ENCODE data around the gene RAD18.

RAD18 gene, protein sequence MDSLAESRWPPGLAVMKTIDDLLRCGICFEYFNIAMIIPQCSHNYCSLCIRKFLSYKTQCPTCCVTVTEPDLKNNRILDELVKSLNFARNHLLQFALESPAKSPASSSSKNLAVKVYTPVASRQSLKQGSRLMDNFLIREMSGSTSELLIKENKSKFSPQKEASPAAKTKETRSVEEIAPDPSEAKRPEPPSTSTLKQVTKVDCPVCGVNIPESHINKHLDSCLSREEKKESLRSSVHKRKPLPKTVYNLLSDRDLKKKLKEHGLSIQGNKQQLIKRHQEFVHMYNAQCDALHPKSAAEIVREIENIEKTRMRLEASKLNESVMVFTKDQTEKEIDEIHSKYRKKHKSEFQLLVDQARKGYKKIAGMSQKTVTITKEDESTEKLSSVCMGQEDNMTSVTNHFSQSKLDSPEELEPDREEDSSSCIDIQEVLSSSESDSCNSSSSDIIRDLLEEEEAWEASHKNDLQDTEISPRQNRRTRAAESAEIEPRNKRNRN

DNA sequence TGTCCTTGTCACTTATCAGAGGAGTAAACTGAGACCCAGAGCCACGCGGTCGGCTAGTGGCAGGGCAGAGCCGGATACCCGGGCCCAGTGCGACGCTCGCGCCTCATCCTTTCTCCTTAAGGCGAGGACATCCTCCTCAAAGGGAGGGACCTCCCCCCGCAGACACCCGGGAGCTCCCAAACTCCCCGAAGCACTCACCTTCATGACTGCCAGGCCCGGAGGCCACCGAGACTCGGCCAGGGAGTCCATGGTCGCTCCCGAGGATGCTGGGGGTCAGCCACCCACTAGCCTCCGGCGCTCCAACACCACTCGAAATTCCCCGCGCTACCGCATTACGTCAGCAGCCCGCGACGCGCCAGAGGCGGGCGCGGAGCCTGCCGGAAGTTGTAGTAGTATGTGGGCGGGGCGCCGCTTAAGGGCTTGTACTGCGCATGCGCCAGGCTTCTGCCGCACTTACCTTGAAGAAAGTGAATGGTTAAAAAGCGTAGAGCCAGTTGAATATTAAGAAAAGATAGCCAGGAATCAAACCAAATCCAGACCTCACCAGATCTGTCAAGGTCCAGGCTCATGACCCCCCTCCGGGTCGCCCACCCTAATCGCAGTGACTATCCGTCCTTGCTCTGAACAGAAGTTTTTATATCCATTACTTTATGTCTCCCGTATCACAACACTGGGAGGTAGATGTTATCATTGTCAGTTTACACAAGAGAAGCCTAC lies at the start of gene RAD18:
Gene RAD18, minus strand, starts transcription at position 336 of the 717 bp plus-strand sequence. Its CDS starts 87 bp downstream, at position 249.
- peak; percentile 91 for DNase-seq

DNA sequence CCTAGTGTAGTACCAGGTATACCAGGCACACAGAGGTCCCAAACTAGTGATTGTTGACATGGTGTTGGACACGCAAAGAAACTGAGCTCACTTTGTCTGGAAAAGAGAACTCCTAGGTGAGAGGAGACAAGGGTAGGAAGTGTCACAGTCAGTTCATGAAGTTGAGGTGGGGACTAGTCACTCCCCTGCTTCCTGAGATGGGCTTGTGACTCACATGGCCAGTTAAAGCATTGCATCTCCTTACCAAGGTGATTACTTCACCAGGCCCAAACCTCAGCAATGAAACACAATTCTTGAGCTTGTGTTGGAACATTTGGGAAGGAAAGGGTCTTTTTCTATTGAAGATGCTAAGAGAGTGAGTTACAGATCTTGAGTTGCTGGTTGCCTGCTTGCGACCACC lies 49.2 kb upstream of the RAD18 start:
- DNase-seq, result no peak

GRCh38 chr3:9009976-9010545 lies 46.8 kb upstream of the RAD18 start:
- no peak for DNase-seq

DNA sequence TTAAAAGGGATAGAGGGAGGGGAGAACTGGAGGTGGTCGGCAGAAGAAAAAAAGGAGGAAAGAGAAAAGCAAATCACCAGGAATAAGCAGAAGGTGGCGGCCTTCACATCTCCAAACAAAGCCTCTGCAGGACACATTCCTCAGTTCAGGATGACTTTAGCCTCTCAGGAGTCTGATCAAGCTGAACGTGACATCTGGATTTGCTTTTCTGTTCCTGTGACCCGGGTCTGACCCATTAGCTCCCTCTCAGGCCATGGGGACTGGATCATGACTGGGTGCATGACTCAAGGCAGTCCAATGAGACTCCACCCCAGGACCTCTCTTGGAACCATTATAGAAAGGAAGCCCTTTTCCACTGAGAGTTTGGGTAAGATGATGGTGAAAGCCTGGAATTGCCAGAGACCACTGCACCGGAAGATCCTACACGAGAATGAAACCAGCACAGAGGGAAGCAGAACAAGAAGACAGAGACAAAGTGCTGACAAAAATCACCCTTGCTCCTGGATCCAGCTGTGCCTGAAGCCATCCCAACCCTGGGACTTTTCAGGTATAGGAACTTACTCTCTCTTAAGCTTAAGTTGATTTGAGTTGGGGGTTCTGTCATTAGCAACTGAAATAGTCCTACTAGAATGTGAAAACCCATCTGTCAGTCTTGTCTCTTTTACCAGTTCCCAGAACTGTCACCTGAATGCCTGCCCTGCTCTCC lies 45.4 kb upstream of the RAD18 start:
- no peak for DNase-seq

DNA sequence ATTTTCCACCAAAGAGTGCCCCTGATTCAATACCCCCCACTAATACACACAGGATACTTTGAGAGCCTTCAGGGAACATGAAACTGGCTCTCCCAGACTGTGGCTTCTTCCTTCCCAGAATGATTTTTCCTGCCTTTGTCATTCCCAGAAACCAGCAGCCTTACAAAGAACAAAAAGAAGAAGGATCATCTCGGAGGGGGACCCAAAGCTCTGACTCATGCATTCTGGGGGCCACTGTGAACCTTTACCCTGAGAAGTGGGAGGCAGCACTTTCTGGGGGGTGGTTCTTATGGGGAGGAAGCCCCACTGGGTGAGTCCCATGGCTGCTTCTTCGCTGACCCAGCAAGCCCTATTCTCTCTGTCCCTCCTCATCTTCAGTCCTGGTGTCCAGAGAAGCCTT lies 44.7 kb upstream of the RAD18 start:
- no peak for DNase-seq

- DNase-seq, result no peak
Measured at GRCh38 chr3:9007213-9007612, 43.9 kb upstream of the RAD18 start.

DNA sequence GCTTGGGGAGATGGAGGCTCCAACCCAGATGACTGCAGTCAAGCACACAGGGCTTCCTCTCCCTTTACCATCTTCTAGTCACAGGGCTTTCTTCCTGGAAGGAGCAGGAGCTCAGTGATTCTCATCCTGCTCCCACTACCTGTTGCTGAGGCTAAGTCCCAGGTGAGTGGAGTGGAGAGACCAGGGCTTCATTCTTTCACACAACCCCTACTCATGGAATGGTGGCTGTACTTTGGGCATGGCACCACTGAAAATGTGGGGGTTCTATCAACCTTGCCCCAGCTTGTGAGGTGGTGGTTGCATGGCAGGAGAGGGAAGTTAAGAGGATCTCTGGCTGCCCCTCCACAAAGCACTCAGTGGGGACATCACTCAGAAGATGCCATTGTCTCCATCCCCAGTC lies 36.8 kb upstream of the RAD18 start:
- DNase-seq, result no peak

GRCh38 chr3:8997151-8997550 lies 33.9 kb upstream of the RAD18 start:
- no peak for DNase-seq

GRCh38 chr3:8996681-8997121 lies 33.4 kb upstream of the RAD18 start:
- DNase-seq, result no peak

GRCh38 chr3:8996216-8996615 lies 32.9 kb upstream of the RAD18 start:
- DNase-seq, result no peak

DNA sequence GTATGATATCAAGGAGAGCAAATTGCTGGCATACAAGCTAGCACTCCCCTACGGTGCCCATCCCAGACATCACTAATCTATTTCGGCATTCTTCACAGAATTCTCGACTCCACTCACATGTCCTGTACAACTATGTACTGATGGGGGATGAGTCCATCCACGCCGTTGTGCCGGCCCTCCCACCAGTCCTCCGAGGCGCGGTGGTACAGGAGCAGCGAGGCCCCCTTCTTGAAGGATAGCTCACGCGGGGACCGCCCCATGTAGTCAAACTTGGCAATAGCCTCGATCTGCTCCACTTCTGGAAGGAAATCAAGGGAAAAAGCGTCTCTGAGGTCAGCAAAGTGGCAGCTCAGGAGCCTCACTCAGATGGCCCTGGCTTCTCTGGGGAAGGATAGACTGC lies 31.0 kb upstream of the RAD18 start:
- no peak for DNase-seq

- DNase-seq, result no peak
Measured at GRCh38 chr3:8993331-8993730, 30.1 kb upstream of the RAD18 start.

DNA sequence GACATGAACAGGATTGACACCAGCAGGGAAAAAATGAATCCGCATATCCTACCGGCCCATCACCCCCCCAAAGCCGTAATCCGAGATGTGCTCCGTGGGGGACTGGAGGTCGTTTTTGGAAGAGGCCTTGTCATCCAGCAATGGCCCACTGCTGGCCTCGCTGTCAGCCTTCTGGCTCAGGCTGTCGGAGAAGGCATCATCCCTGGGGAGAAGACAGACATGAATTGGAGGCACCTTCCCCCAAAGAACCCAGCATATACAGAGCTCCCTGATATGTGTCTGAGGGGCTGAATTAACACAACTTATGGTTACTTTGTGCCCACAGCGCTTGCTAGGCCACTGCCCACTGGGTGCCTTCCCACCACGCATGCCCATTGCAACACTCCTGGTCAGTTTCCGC lies 29.6 kb upstream of the RAD18 start:
- no peak for DNase-seq

- DNase-seq, result no peak
Measured at GRCh38 chr3:8992199-8992598, 28.9 kb upstream of the RAD18 start.

- no peak for DNase-seq
Measured at GRCh38 chr3:8990266-8991215, 27.3 kb upstream of the RAD18 start.

DNA sequence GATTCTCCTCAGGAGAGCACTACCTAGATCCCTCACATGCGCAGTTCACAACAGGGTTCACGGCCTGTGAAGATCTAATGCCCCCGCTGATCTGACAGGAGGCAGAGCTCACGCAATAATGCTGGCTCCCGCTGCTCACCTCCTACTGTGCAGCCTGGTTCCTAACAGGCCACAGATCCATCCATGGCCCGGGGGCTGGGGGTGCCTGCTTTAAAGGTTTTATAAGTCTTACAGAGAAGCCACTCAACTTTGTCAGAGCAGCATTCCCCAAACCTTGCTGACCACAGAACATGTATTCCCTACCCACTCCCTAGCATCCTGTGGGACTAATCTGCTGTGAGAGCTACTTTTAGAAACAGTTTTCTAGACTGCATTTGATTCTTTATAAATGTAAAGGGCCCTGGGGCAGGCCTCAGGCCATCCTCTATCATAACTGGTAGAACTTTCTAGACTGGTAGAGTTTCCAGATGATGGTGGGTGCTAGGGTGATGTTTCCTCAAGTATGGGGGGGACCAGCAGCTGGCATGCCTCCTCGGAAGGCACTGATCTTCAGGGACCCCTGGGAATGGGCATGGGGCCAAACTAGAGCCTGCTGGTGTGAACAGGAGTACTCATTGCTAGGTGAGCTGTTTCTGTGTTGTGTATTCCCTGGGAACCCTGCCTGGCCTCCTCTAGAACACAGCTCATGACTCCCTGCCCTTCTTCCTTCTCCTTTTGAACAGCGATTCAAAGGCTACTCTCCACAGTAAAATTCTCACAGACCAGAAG lies 25.7 kb upstream of the RAD18 start:
- DNase-seq, result no peak

- DNase-seq, result no peak
Measured at GRCh38 chr3:8988384-8988655, 25.0 kb upstream of the RAD18 start.

- DNase-seq, result peak; percentile 43
Measured at GRCh38 chr3:8987645-8988383, 24.5 kb upstream of the RAD18 start.

- no peak for DNase-seq
Measured at GRCh38 chr3:8987226-8987625, 24.0 kb upstream of the RAD18 start.

- no peak for DNase-seq
Measured at GRCh38 chr3:8986741-8987140, 23.5 kb upstream of the RAD18 start.

- no peak for DNase-seq
Measured at GRCh38 chr3:8985876-8986275, 22.6 kb upstream of the RAD18 start.

Measured in CD4-positive, alpha-beta T cell treated with Interferon gamma for 1 hour (primary cell).